SK-N-SH (cell line): Measurements from ENCODE around the gene LPIN2. TPM values are rescaled to one million over a fixed set of nuclear protein-coding genes. Genes with fewer than 3 reads are reported as not detected.
A peak's percentile ranks its signal among the peaks of the same experiment; 100 is the strongest.

ENCODE experiments used
- CTCF ChIA-PET: fragments of 300-600, 350-600 bp; formaldehyde crosslinking; extraction: SDS; loops from one replicate; lab custom pipeline; 2021; lab: Yijun Ruan, JAX
- POLR2A ChIA-PET: fragments of 350-600 bp; sonication (Branson Sonifier 250); formaldehyde crosslinking; extraction: SDS; loops from one replicate; lab custom pipeline; 2020; ENCODE audit warnings: antibody characterized with exemption, inconsistent platforms; lab: Yijun Ruan, JAX
- DNase-seq: peaks from one replicate; pipeline ENCODE4 v3.0.0; 2012
- H2AFZ ChIP-seq: fragments of 200-600 bp; sonication (generic); 2 replicates; pipeline ENCODE4 v1.8.1; 2016; ENCODE audit warnings: antibody characterized with exemption, mild to moderate bottlenecking, low read depth
- H3F3A ChIP-seq: fragments of 200-600 bp; sonication (generic); replicated peaks from 2 replicates; pipeline ENCODE3; 2016; ENCODE audit warnings: antibody characterized with exemption, mild to moderate bottlenecking; ENCODE audit not compliant: insufficient read depth
- H3K27ac ChIP-seq, 2 experiments: fragments of 200-500 bp in 1 of 2; fragments of 200-600 bp in 1 of 2; sonication (Bioruptor generic) in 1 of 2; sonication (generic), shearing (Covaris generic) in 1 of 2; 2 replicates each; pipeline versions ENCODE4 v1.5.1 to v1.6.1; 2014 to 2016; ENCODE audit warnings: low read depth in 2 of 2, inconsistent platforms in 1 of 2, low read length in 1 of 2, mild to moderate bottlenecking in 1 of 2, mixed read lengths in 1 of 2
- H3K27me3 ChIP-seq: fragments of 200-600 bp; sonication (generic), shearing (Covaris generic); 2 replicates; pipeline ENCODE4 v1.6.1; 2016; ENCODE audit warnings: mixed run types; ENCODE audit not compliant: insufficient read depth
- H3K36me3 ChIP-seq, 2 experiments: fragments of 200-500 bp in 1 of 2; fragments of 200-600 bp in 1 of 2; sonication (Bioruptor generic) in 1 of 2; sonication (generic) in 1 of 2; replicated peaks in 1 of 2; 2 replicates each; pipeline versions ENCODE3 to v1.5.1; 2014 to 2016; ENCODE audit warnings: low read length in 1 of 2, mild to moderate bottlenecking in 1 of 2; ENCODE audit not compliant: insufficient read depth in 2 of 2, control insufficient read depth in 1 of 2
- H3K4me1 ChIP-seq, 2 experiments: fragments of 200-500 bp in 1 of 2; fragments of 200-600 bp in 1 of 2; sonication (Bioruptor generic) in 1 of 2; sonication (generic), shearing (Covaris generic) in 1 of 2; 2 replicates each; pipeline versions ENCODE4 v1.5.1 to v1.6.1; 2014 to 2016; ENCODE audit warnings: low read depth in 1 of 2, low read length in 1 of 2, mixed run types in 1 of 2; ENCODE audit not compliant: insufficient read depth in 2 of 2, control insufficient read depth in 1 of 2
- H3K4me2 ChIP-seq: fragments of 200-600 bp; sonication (generic), shearing (Covaris generic); 2 replicates; pipeline ENCODE4 v1.6.1; 2017; ENCODE audit warnings: mixed run types
- H3K4me3 ChIP-seq, 2 experiments: fragments of 200-500 bp in 1 of 2; fragments of 200-600 bp in 1 of 2; sonication (Bioruptor generic) in 1 of 2; sonication (generic), shearing (Covaris generic) in 1 of 2; 2 replicates each; pipeline versions ENCODE4 v1.5.1 to v1.8.1; 2014 to 2016; ENCODE audit warnings: low read depth in 2 of 2, inconsistent platforms in 1 of 2, low read length in 1 of 2, mild to moderate bottlenecking in 1 of 2, mixed read lengths in 1 of 2, moderate library complexity in 1 of 2
- H3K79me2 ChIP-seq: fragments of 200-600 bp; sonication (generic); 2 replicates; pipeline ENCODE4 v1.8.1; 2017; ENCODE audit warnings: mild to moderate bottlenecking; ENCODE audit not compliant: insufficient read depth
- H3K9ac ChIP-seq: fragments of 200-600 bp; sonication (generic); 2 replicates; pipeline ENCODE4 v1.6.1; 2017; ENCODE audit warnings: mixed run types
- H3K9me2 ChIP-seq: fragments of 200-600 bp; sonication (generic); 2 replicates; pipeline ENCODE4 v1.6.1; 2017; ENCODE audit warnings: mixed run types
- H3K9me3 ChIP-seq: fragments of 200-600 bp; sonication (generic); 2 replicates; pipeline ENCODE4 v1.6.1; 2017; ENCODE audit warnings: mixed run types, mild to moderate bottlenecking, moderate library complexity
- H4K20me1 ChIP-seq: fragments of 200-600 bp; sonication (generic); 2 replicates; pipeline ENCODE4 v1.6.1; 2017; ENCODE audit warnings: mild to moderate bottlenecking, mixed run types; ENCODE audit not compliant: insufficient read depth
- CHD2 ChIP-seq: fragments of 150-350 bp; IDR thresholded peaks from 2 replicates; pipeline ENCODE4 v1.6.1; 2018; ENCODE audit warnings: low read length; ENCODE audit not compliant: partially characterized antibody
- CTCF ChIP-seq: fragments of 200-600 bp; sonication (generic); IDR thresholded peaks from 2 replicates; pipeline ENCODE4 v1.6.1; 2017; ENCODE audit warnings: antibody characterized with exemption, mild to moderate bottlenecking, moderate library complexity
- ELF1 ChIP-seq: IDR thresholded peaks from 2 replicates; pipeline ENCODE4 v1.4.0; 2012
- EP300 ChIP-seq, 2 experiments: IDR thresholded peaks; 2 replicates each; pipeline versions ENCODE4 v1.4.0 to v1.6.1; 2012; ENCODE audit warnings: borderline replicate concordance in 1 of 2, low read depth in 1 of 2, low read length in 1 of 2
- FOSL2 ChIP-seq: IDR thresholded peaks from 2 replicates; pipeline ENCODE4 v1.4.0; 2012; ENCODE audit warnings: low read depth, mild to moderate bottlenecking, moderate library complexity, borderline replicate concordance
- GATA2 ChIP-seq: sonication (generic); formaldehyde crosslinking; IDR thresholded peaks from 2 replicates; pipeline ENCODE4 v1.5.0; 2020; ENCODE audit warnings: mild to moderate bottlenecking, missing genetic modification reagents
- JUND ChIP-seq: IDR thresholded peaks from 2 replicates; pipeline ENCODE4 v1.4.0; 2012
- NRF1 ChIP-seq: IDR thresholded peaks from 2 replicates; pipeline ENCODE4 v1.6.1; 2012; ENCODE audit warnings: low read depth, mild to moderate bottlenecking, low read length
- RFX5 ChIP-seq: IDR thresholded peaks from 2 replicates; pipeline ENCODE4 v1.6.1; 2012; ENCODE audit warnings: mild to moderate bottlenecking, improper control_type of control experiment, low read length
- RXRA ChIP-seq: IDR thresholded peaks from 2 replicates; pipeline ENCODE4 v1.4.0; 2012; ENCODE audit warnings: low read depth, mild to moderate bottlenecking, borderline replicate concordance
- SMC3 ChIP-seq: IDR thresholded peaks from 2 replicates; pipeline ENCODE4 v1.6.1; 2012; ENCODE audit warnings: low read depth, low read length, improper control_type of control experiment
- TCF12 ChIP-seq: IDR thresholded peaks from 2 replicates; pipeline ENCODE4 v1.4.0; 2012
- TEAD4 ChIP-seq: IDR thresholded peaks from 2 replicates; pipeline ENCODE4 v1.4.0; 2012; ENCODE audit warnings: mild to moderate bottlenecking, borderline replicate concordance; ENCODE audit not compliant: insufficient read depth
- USF2 ChIP-seq: fragments of 150-350 bp; IDR thresholded peaks from 2 replicates; pipeline ENCODE4 v1.6.1; 2017; ENCODE audit warnings: antibody characterized with exemption, low read length, low read depth, borderline replicate concordance
- YY1 ChIP-seq: IDR thresholded peaks from 2 replicates; pipeline ENCODE4 v1.4.0; 2012; ENCODE audit warnings: low read depth, mild to moderate bottlenecking
- ZBTB33 ChIP-seq: IDR thresholded peaks from 2 replicates; pipeline ENCODE4 v1.4.0; 2012; ENCODE audit warnings: low read depth, borderline replicate concordance
- WGBS: methylation state at CpG from one replicate; pipeline ENCODE4 v1.1.6; 2017; ENCODE audit warnings: low lambda C conversion rate; 5-methylcytosine and 5-hydroxymethylcytosine counted together
- polyA plus RNA-seq, 3 experiments: library from polyadenylated mRNA; depleted of rRNA; stranded (reverse); fragments of >200 nt; gene quantifications; 2 replicates each; pipeline ENCODE4 v1.2.3, GENCODE V29; 2012

Gene LPIN2
- polyA plus RNA-seq, 1 of the 3 experiments (the other 2 are of a cell fraction), result 19.3 TPM

GRCh38 chr18:2990956-2991640 lies 21.8 kb downstream of the LPIN2 start:
- Histone ChIP-seq H3F3A (peaks cover 20% of the 10 kb centered on the region), H3K4me2 (no peak overlapping the region), H2AFZ (no peak overlapping the region), H3K9ac (no peak overlapping the region), H3K9me3 (no peaks in the 10 kb centered on the region), H4K20me1 (peaks cover 8% of the 10 kb centered on the region), H3K4me1 (0 out of 4 replicates have a peak, but pooled peaks cover 0 to 9% of the 10 kb centered on the region in 2 experiments), H3K27ac (no peak overlapping the region), H3K27me3 (no peaks in the 10 kb centered on the region), H3K9me2 (no peaks in the 10 kb centered on the region), H3K79me2 (peaks cover 94% of the 10 kb centered on the region), H3K36me3 (peaks cover 0 to 11% of the 10 kb centered on the region in 2 experiments), H3K4me3 (no peak overlapping the region)
- 75% methylated on average over 4 of the region's 4 CpGs for WGBS
- CTCF ChIA-PET, result no interaction called here
- POLR2A ChIA-PET, result no interaction called here
- TF ChIP-seq RXRA, result no peak
- no peak for TF ChIP-seq YY1
- TF ChIP-seq EP300 (IDR thresholded peaks at IDR 0.05; ENCODE audit: borderline replicate concordance in 1 of 2, low read depth in 1 of 2, low read length in 1 of 2), result no peak
- TF ChIP-seq CTCF, result no peak
- TF ChIP-seq GATA2, result no peak
- no peak for TF ChIP-seq SMC3
- TF ChIP-seq RFX5, result no peak
- TF ChIP-seq USF2, result no peak
- no peak for TF ChIP-seq FOSL2
- TF ChIP-seq NRF1, result no peak
- no peak for DNase-seq

GRCh38 chr18:2987876-2988790 lies 24.8 kb downstream of the LPIN2 start:
- no peak overlapping the region for H3K9ac ChIP-seq
- peak overlapping the region in 1 of 2 experiments; percentile 35; a peak in 3 of 4 replicates for H3K27ac ChIP-seq
- H3K36me3 ChIP-seq, result peaks cover 2 to 18% of the 10 kb centered on the region in 2 experiments
- no peaks in the 10 kb centered on the region for H3K9me2 ChIP-seq
- H3F3A ChIP-seq, result peaks cover 24% of the 10 kb centered on the region
- H4K20me1 ChIP-seq, result no peaks in the 10 kb centered on the region
- ChIA-PET CTCF (interaction anchor here (1.0 to 2.0 kb wide), 2 partner anchors 38 to 258 kb away, joined by 3 to 7 read pairs; no protein-coding TSS in a partner anchor), POLR2A (no interaction called here)
- H3K27me3 ChIP-seq, result no peaks in the 10 kb centered on the region
- no peak for TF ChIP-seq TEAD4
- TF ChIP-seq ZBTB33, result no peak
- no peak for TF ChIP-seq CHD2
- 0 out of 2 replicates have a peak, but pooled peaks have one; percentile 17 for TF ChIP-seq FOSL2
- TF ChIP-seq SMC3, result no peak
- 0 out of 2 replicates have a peak, but pooled peaks have one; percentile 4 for TF ChIP-seq TCF12
- no peak for TF ChIP-seq YY1
- no peak for TF ChIP-seq ELF1
- peak; percentile 30; the same call in 1 of the 2 replicates for TF ChIP-seq JUND
- no peak overlapping the region for H2AFZ ChIP-seq
- 66% methylated on average over 5 of the region's 5 CpGs for WGBS
- no peak overlapping the region for H3K4me2 ChIP-seq
- peaks cover 96% of the 10 kb centered on the region for H3K79me2 ChIP-seq
- H3K4me1 ChIP-seq, result peaks cover under 1 to 9% of the 10 kb centered on the region in 2 experiments; a peak in 2 of 4 replicates
- no peak overlapping the region; a peak in 1 of 4 replicates for H3K4me3 ChIP-seq
- DNase-seq, result no peak
- H3K9me3 ChIP-seq, result 0 out of 2 replicates have a peak, but pooled peaks cover 5% of the 10 kb centered on the region
